B cell (primary cell): ENCODE measurements around the gene PINK1.

Source experiments
- CTCF ChIP-seq: fragments of 200-600 bp; IDR thresholded peaks from one replicate; pipeline ENCODE4 v1.8.0; 2022; ENCODE audit warnings: antibody characterized with exemption, mild to moderate bottlenecking
- EZH2 ChIP-seq: IDR thresholded peaks from 2 replicates; pipeline ENCODE4 v1.6.1; 2012; ENCODE audit warnings: borderline replicate concordance, low read depth, mild to moderate bottlenecking, moderate library complexity, low read length; ENCODE audit not compliant: insufficient read depth, poor library complexity, severe bottlenecking

DNA sequence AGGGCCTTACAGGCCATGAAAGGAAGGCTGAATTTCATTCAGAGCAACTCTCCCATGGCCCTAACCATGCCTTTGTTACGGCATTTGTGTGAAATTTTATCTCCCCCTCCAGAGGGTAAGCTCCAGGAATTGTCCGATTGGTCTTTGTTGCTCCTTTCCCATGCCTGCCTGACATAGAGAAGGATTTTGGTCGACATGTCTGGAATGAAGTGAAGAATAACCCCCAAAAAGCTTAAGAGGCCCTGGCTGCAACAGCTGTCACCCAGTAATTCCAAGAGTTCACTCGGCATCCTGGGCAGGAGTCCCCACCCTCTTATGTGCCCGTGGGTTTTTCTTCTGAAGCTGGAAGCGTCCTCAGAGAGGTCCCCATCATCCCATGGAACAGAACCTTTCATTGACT, 23.7 kb upstream of the PINK1 start:
- no peak for TF ChIP-seq CTCF
- TF ChIP-seq EZH2, result no peak
